ENCODE measurements around the gene KIRREL3.

DNA sequence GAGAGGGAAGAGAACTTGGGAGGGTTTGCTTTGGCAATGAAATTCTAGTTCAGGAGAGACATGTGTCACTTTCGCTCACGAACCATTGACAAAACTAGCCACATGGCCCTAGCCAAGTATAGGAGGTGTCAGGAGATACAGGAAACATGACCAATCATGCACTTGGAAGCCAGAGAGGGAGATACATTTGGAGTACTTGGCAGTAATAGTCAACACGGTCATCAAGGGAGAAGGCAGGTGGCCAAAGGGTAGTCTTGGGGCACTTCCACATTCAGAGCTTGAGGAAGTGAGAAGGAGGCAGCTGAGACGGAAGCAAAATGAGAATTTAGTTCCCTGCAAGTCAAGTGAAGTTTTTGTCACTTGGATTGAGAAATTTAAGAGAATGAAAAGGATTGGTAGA is 26.4 kb upstream of the KIRREL3 start:
- TF ChIP-seq POLR2A (IDR thresholded peaks at IDR 0.05; ENCODE audit: low read depth, low read length) (no peak), POLR2AphosphoS5 (IDR thresholded peaks at IDR 0.05; ENCODE audit: low read depth, low read length) (no peak), SPI1 (IDR thresholded peaks at IDR 0.05; ENCODE audit: low read depth, low read length) (no peak), TAF1 (IDR thresholded peaks at IDR 0.05; ENCODE audit: low read depth, low read length) (no peak), POU2F2 (IDR thresholded peaks at IDR 0.05; ENCODE audit: low read depth, low read length) (no peak), PAX5 (IDR thresholded peaks at IDR 0.05; ENCODE audit: insufficient read depth, low read length, severe bottlenecking) (no peak)
